SKM-1 (cell line): Measurements from ENCODE around the gene GATAD2A.

ENCODE experiments used
- DNase-seq: peaks from one replicate; lab custom pipeline; 2025; ENCODE audit not compliant: unreplicated experiment; lab: John Stamatoyannopoulos, UW

Gene GATAD2A

DNA sequence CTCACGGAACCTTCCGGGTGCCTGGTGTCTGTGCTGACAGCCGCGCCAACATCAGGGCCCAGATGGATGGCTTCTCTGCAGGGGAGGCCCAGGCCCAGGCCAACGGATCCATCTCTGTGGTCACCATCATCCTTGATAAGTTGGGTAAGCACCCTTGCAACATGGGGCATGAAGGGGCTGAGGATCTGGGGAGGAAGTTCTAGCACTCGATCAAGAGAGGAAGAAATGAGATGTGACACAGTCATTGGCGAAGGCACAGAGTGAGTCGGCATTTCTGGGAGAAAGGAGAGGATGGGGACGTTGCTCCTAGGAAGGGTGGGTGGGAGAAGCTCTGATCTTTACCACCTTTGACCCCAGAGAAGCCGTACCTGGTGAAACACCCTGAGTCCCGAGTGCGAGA, 137.0 kb downstream of the GATAD2A start:
- DNase-seq = peak; percentile 78

GRCh38 chr19:19543101-19543500, 137.6 kb downstream of the GATAD2A start:
- no peak for DNase-seq

DNA sequence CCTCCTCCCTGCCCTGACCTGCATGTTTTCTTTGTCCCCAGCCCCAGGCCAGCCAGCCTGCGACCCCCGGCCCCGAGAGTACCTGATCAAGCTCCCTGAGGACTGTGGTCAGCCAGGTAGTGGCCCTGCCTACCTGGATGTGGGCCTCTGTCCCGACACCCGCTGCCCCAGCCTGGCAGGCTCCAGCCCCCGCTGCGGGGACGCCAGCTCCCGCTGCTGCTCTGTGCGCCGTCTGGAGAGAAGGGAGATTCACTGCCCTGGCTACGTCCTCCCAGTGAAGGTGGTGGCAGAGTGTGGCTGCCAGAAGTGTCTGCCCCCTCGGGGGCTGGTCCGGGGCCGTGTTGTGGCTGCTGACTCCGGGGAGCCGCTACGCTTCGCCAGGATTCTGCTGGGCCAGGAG, 138.2 kb downstream of the GATAD2A start:
- DNase-seq = no peak

- no peak for DNase-seq
These were observed 138.9 kb downstream of the GATAD2A start for GRCh38 chr19:19544257-19544953.

GRCh38 chr19:19544954-19545591, 139.6 kb downstream of the GATAD2A start:
- DNase-seq = no peak

- DNase-seq = no peak
These were observed 140.2 kb downstream of the GATAD2A start for GRCh38 chr19:19545707-19546106.

DNA sequence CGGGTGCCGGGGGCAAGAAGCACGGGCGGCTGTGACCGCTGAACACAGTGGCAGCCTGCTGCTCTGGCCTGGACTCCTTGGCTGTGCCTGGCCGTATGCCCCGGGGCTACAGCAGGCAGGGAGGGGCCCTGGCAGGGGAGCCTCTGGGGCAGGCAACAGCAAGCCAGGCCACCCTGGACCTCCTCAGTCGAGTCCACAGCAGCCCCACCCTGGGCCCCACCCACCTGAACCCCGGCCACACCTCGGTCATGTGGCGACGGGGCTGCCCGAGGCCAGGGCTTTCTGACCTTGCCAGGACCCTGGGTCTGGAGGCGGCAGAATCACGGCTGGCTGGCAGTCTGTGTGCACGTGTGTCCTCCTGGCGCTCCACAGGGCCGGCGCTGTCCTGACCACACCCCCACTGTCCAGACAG, 141.3 kb downstream of the GATAD2A start:
- no peak for DNase-seq

GRCh38 chr19:19547674-19548336, 142.3 kb downstream of the GATAD2A start:
- DNase-seq = no peak

DNA sequence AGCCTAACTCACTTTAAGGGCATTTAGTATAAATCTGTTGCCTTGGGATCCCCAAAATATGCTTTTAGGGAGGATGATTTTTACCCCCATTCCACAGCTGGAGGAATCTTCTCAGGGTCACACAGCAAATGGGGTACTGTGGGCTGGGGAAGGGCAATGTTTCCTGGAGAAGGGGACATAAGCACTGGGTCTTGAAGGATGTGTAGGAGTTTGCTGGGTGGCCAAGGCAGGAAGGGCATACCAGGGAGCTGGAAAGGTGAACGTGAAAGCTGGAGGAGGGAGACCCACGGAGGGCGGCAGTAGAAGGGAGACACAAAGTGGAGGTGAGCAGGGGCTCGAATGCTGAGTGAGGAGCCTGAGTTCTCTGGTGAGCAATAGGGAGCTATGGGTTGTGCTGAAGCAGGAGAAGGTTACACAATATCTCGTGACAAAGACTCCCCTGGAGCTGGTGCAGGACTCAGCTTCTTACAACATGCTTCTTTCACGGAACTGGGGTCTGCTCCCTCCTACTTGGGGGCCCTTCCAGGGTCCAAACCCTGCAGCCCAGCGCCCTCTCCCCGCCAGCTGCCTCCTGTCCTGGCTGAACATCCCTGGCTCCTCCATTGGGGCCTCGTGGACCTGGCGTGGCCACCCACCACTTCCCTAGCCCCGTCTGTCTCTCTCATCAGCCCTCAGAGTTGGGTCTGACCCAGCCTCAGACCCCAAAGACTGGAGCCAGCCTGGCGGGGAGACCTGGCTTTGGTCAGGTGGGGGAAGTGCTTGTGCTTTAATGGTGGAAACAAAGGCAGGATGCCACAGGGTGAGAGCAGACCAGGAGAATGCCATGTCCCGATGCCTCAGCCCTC, 143.7 kb downstream of the GATAD2A start:
- DNase-seq = peak; percentile 11

DNA sequence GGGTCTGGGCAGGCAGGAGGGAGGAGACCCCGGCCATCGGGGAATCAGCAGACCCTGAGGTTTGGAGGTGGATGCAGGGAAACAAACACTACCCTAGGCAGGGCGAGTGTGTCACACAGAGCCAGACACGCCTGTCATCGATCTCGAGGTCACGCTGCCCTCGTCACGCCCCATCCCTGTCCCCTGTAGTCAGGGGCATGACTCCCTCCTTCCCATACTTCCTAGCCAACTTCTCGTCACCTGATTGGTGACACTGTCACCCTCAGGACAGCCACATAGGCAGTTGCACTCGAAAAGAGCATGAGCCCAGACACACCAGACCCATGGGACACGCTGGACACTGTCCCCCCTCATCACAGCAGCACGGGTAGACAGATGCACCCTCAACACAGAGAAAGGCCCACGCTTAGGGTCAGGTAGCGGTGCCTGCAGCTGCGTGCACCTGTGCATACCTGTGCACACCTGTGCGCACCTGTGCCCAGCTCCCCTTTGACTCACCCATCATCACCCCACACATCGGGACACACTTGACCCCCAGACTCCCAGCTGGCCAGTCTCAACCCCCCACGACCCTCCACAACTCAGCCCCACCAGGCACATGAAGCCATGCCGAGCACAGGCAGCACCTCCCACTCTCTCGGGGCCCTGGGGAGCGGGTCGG, 144.5 kb downstream of the GATAD2A start:
- DNase-seq = no peak

- DNase-seq = no peak
These were observed 145.0 kb downstream of the GATAD2A start for GRCh38 chr19:19550485-19550929.

DNA sequence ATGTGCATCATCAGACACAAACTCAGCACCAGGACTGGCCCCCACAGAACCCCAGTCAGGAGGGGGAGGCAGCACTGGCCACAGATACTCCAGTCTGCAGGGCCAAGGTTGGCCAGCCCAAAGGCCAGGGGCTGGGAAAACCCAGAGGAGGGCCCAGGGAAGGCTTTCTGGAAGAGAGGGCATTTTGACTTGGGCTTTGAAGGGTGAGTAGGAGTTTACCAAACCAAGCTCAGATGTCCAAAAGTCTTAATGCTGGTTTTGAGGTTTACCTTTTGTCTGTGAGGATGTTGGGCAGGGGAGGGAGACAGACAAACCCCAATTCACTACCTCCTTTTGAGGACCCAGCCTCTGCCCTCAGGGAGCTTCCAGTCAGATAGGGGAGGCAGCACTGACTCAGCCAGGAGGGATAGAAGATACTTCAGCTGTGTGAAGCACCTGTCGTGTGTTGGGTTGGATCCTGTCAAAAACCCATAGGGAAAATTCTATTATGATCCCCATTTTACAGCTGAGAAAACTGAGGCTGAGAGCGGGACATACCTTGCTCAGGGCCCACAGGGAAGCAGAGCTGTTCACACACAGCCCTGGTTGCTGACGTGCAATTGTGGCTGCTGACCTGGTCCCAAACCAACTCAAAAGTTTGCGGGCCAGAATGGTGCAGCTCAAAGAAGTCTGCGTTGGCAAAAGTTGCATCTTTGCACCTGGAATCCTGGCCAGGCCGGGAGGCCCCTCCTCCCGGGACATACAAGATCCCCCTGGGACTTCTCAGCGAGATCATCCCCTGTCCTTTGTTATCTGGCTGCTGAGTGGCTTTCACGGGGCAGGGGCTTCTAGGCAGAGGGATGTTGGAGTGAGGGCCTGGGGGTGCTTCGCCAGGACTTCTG, 145.7 kb downstream of the GATAD2A start:
- DNase-seq = no peak

DNA sequence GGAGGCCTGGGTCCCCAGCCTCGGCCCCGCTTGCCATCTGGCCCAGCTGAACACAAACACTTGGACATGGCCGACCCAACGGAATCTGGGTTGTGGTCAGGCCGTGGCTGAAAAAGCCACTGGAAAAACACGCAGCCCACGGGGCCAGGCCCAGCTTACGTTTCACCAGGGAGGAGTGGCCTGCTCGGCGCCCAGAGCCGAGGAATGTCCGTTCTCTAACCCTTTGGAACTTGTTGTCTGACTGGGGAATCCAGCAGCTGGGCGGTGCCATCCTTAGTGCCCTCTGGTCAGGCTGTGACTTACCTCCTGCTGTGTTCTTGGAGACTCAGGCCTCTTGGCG, 146.3 kb downstream of the GATAD2A start:
- DNase-seq = no peak

- DNase-seq = no peak
These were observed 147.3 kb downstream of the GATAD2A start for GRCh38 chr19:19552798-19553197.

- no peak for DNase-seq
These were observed 148.2 kb downstream of the GATAD2A start for GRCh38 chr19:19553670-19554069.

GRCh38 chr19:19554074-19555023, 148.9 kb downstream of the GATAD2A start:
- peak; percentile 32 for DNase-seq

GRCh38 chr19:19558055-19558454, 152.6 kb downstream of the GATAD2A start:
- no peak for DNase-seq
